ENCODE measurements around the gene FAM89B. TPM values are rescaled to one million over a fixed set of nuclear protein-coding genes. Genes with fewer than 3 reads are reported as not detected.
"Not testable (repeated sequence)": the region's sequence is repeated elsewhere in the genome, so short reads cannot be mapped to it uniquely, and the experiment has no call there.

Gene FAM89B
- total RNA-seq, 1 experiment from 2014 or later = 39.2 TPM

GRCh38 chr11:65556470-65557279 is 15.7 kb upstream of the FAM89B start:
- DNase-seq (ENCODE audit: low spot score) = no peak

GRCh38 chr11:65557280-65558001 is 14.9 kb upstream of the FAM89B start:
- no peak for DNase-seq (ENCODE audit: low spot score)

- DNase-seq (ENCODE audit: low spot score) = peak; percentile 71
Observed at GRCh38 chr11:65558002-65558929, 14.1 kb upstream of the FAM89B start, which contains the start of gene LTBP3. LTBP3 (minus strand) TSS chr11:65558359; CDS start chr11:65557959, 400 bp downstream.

- DNase-seq (ENCODE audit: low spot score) = peak; percentile 68
Observed at GRCh38 chr11:65558930-65559509, 13.3 kb upstream of the FAM89B start.

DNA sequence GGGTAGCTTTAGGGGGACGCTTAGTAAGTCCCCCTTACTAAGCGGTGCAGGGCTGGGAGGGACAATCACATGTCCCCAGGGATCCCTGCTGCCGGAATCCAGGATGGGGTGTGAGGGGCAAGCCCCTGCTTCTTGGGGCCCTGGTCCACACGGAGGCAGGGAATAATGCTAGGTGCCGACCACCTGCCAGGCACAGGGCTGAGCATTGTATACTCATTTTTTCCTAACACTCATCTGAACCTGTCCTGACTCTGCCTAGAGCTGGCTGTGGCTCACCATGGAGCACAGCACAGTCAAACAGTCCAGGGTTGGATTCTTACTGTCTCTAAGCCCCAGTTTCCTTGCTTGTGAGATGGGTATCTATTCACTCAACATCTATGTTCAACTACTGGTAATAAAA is 12.8 kb upstream of the FAM89B start:
- no peak for DNase-seq (ENCODE audit: low spot score)

DNA sequence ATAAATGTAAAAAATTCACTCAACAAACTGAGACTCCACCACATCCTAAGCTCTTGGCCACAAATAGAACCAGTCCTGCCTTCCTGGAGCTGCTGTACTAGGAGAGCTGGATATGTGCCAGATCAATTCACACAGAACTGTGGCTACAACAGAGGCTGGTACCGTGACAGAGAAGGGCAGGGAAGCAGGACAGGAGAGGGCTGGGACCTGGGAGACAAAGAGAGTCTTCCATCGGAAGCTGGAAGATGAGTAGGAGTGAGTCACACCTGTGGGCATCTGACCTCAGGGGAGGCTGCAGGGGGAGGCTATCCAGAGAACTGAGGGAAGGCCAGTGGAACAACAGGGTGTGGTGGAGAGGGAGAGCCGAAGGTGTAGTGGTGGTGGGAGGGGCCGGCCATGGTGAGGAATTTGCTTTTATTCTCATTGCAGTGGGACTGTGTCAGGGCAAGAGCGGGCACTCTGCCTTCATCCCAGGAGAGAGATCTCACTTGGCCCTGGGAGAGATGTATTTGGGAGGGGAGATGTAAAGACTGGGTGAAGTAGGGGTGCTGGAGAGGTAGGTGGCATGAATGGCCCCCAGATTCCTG is 12.3 kb upstream of the FAM89B start:
- DNase-seq (ENCODE audit: low spot score) = peak; percentile 94

DNA sequence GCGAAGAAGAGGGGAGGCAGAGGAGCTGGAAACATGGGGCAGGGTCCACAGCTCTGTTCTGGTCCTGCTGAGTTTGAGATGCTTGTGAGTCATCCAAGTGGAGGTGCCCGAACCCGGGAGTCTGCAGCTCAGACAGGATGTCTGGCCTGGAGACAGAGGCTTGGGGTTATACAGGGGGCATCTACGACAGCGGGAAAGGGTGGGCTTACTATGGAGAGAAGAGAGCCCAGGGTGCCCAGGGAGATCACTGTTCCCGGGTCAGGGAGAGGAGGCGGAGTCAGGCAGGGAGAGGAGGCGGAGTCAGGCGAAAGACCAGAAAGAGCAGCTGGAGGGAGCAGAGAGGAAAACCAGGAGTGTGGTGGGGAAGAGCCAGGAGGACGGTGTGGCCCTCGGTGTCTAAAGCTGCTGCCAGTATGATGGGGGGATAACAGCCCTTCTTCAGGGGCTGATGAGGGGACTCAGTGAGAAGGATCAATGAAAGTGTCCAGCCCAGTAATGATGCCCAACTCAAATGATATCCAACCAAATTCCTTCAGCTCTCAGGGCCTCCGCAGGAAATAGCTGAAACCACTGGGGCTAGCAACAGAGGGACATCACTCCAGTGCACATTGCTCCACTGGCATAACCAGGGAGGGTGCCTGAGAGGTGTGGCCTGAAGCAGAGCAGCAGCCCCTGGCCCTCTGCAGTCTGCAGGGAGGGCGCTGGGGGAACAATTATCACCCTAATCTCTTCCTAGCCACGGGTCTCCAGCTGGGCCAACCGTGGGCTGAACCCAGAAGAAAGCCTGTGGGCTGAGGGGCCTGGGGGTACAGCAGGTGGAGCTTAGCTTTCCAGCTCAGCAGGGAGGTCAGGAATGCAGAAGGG is 11.6 kb upstream of the FAM89B start:
- DNase-seq (ENCODE audit: low spot score) = peak; percentile 86

DNA sequence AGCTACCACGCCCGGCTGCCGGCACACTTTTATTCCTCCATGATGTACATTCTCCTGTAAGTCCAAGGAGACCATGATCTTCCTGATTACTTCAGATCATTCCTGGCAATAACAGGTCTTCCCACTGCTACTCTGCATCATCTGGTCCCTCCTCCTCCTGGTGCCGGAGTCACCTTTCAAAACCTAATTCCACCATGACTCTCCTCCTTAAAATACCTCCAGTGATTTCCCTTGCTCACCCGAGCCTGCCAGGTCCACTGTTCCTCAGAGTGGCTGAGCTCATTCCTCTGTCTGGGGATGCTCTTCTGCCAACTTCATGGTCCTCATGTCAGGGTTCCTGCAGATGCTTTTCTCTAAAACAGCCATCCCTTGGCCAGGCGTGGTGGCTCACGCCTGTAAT is 10.3 kb upstream of the FAM89B start:
- DNase-seq (ENCODE audit: low spot score) = no peak

DNA sequence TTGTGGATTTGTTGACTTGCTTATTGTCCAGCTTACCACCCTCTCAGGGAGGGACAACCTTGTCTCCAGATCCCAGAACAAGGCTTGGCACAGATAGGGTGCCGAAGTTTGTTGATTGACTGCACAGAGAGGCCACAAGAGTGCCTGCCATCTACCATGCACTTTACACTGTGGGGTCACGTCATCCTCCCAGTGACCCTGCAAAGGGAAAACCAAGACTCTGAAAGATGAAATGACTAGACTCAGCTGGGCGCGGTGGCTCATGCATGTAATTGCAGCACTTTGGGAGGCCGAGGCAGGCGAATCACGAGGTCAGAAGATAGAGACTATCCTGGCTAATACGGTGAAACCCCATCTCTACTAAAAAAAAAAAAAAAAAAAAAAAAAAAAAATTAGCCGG is 9.6 kb upstream of the FAM89B start:
- DNase-seq (ENCODE audit: low spot score) = no peak

DNA sequence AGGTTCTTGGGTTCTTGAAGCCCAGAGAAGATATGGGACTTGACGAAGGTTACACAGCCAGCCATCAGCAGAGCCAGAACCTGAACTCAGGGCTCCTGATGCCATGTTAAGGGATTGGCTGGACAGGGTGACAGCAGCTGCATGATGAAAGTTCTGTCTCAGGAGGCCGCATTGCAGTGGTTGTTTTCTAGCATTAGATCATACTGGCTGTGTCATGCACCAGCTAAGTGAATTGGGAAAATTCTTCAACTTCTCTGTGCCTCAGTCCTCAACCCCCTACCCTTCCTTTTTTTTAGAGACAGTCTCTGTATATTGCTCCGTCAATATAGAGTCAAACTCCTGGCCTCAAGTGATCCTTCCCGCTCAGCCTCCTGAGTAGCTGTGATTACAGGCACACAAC is 8.7 kb upstream of the FAM89B start:
- no peak for DNase-seq (ENCODE audit: low spot score)

GRCh38 chr11:65564879-65565559 is 7.3 kb upstream of the FAM89B start:
- DNase-seq (ENCODE audit: low spot score) = not testable (repeated sequence)

- peak; percentile 55 for DNase-seq (ENCODE audit: low spot score)
Observed at GRCh38 chr11:65565624-65566453, 6.5 kb upstream of the FAM89B start.

GRCh38 chr11:65569164-65569972 is 3.0 kb upstream of the FAM89B start:
- DNase-seq (ENCODE audit: low spot score) = no peak

GRCh38 chr11:65569973-65570918 is 2.1 kb upstream of the FAM89B start, which contains the start of gene ZNRD2:
ZNRD2 (plus strand) TSS chr11:65570477; CDS start chr11:65570492, 15 bp downstream.
- DNase-seq (ENCODE audit: low spot score) = peak; percentile 96

GRCh38 chr11:65571420-65571819 is 918 bp upstream of the FAM89B start:
- no peak for DNase-seq (ENCODE audit: low spot score)

- DNase-seq (ENCODE audit: low spot score) = peak; percentile 66
Observed at GRCh38 chr11:65571940-65572339, 398 bp upstream of the FAM89B start.
